Measurements from ENCODE around the gene GALK1. TPM values are rescaled to one million over a fixed set of nuclear protein-coding genes. Genes with fewer than 3 reads are reported as not detected.

The GALK1 gene
- total RNA-seq, 2 donors from 2014 or later, result 27.4 to 27.5 TPM

DNA sequence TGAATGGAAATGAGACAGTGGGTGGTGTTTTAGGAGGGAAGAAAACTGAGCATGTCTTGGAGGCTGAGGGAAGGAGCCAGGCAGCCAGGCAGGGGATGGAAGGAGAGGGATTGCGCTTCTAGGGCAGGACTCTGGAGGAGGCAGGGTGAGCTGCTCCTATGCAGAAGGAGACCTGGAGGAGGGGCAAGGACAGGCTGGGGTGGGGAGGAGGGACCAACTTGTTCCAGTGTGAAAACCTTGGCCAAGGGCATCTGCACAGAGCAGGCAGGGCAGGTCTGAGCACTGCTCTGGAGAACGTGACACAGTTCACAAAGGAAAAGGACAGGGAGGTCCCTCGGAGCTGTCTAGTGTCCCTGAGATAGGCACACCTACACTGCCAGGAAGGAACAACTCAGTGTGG, 5.5 kb downstream of the GALK1 start:
- intact Hi-C loops (cut with DNase I), result loop anchor here (5.0 kb wide), 1 partner anchor 87 kb away; no protein-coding TSS in a partner anchor
- TF ChIP-seq, protein P1, sequence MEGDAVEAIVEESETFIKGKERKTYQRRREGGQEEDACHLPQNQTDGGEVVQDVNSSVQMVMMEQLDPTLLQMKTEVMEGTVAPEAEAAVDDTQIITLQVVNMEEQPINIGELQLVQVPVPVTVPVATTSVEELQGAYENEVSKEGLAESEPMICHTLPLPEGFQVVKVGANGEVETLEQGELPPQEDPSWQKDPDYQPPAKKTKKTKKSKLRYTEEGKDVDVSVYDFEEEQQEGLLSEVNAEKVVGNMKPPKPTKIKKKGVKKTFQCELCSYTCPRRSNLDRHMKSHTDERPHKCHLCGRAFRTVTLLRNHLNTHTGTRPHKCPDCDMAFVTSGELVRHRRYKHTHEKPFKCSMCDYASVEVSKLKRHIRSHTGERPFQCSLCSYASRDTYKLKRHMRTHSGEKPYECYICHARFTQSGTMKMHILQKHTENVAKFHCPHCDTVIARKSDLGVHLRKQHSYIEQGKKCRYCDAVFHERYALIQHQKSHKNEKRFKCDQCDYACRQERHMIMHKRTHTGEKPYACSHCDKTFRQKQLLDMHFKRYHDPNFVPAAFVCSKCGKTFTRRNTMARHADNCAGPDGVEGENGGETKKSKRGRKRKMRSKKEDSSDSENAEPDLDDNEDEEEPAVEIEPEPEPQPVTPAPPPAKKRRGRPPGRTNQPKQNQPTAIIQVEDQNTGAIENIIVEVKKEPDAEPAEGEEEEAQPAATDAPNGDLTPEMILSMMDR (IDR thresholded peaks at IDR 0.05), result no peak
- no peak for TF ChIP-seq POLR2A (IDR thresholded peaks at IDR 0.05)
- Histone ChIP-seq H3K27me3 (no peaks in the 10 kb centered on the region), H3K36me3 (replicated peaks in 1 of 2; ENCODE audit: insufficient read depth in 1 of 2, low read depth in 2 of 2) (no peaks in the 10 kb centered on the region), H3K4me3 (no peak overlapping the region), H3K27ac (no peak overlapping the region), H3K9me3 (no peaks in the 10 kb centered on the region), H3K4me1 (peaks cover 15% of the 10 kb centered on the region)
- ATAC-seq, result no peak
- 45 to 70% methylated on average over 2 to 3 of the region's 3 CpGs for WGBS, 2 donors
- DNase-seq, result no peak

- ATAC-seq, result no peak
- DNase-seq, result no peak
- intact Hi-C loops (cut with DNase I), result loop anchor here (5.0 kb wide), 1 partner anchor 86 kb away; no protein-coding TSS in a partner anchor
- WGBS, 2 donors, result 92% methylated on average over 26 of the region's 41 CpGs; no CpG with 5 or more reads in 1 of the 2 donors
- no peaks in the 10 kb centered on the region for H3K36me3 ChIP-seq (replicated peaks in 1 of 2; ENCODE audit: insufficient read depth in 1 of 2, low read depth in 2 of 2)
- no peaks in the 10 kb centered on the region for H3K9me3 ChIP-seq
- H3K27me3 ChIP-seq, result no peaks in the 10 kb centered on the region
- TF ChIP-seq, protein P1 (IDR thresholded peaks at IDR 0.05), result no peak
- no peak for TF ChIP-seq POLR2A (IDR thresholded peaks at IDR 0.05)
- no peak overlapping the region for H3K27ac ChIP-seq
- peaks cover 15% of the 10 kb centered on the region for H3K4me1 ChIP-seq
- no peak overlapping the region for H3K4me3 ChIP-seq
These were observed 6.7 kb downstream of the GALK1 start for GRCh38 chr17:75758131-75758905.

DNA sequence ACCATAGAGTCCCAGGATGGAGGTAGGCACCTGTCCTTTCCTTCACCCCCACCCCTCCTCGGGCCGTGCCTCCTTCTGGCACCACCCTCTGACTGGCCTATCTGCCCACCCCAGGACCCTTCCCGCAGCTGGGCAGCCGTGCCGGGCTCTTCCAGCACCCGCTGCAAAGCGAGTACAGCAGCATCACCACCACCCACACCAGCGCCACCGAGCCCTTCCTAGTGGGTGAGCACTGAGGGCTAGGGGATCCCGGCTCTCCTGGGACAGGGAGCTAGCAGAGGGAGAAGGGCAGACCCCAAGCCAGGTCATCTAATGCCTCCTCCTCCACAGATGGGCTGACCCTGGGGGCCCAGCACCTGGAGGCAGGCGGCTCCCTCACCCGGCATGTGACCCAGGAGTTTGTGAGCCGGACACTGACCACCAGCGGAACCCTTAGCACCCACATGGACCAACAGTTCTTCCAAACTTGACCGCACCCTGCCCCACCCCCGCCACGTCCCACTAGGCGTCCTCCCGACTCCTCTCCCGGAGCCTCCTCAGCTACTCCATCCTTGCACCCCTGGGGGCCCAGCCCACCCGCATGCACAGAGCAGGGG, 7.8 kb downstream of the GALK1 start:
- no peak for TF ChIP-seq POLR2A (IDR thresholded peaks at IDR 0.05)
- TF ChIP-seq, protein P1 (IDR thresholded peaks at IDR 0.05), result no peak
- H3K27ac ChIP-seq, result no peak overlapping the region
- DNase-seq (no peak), ATAC-seq (no peak)
- H3K36me3 ChIP-seq (replicated peaks in 1 of 2; ENCODE audit: insufficient read depth in 1 of 2, low read depth in 2 of 2), result no peaks in the 10 kb centered on the region
- intact Hi-C loops (cut with DNase I), result loop anchor here (5.0 kb wide), 1 partner anchor 85 kb away; no protein-coding TSS in a partner anchor
- H3K4me3 ChIP-seq, result no peak overlapping the region
- H3K27me3 ChIP-seq, result no peaks in the 10 kb centered on the region
- WGBS, 2 donors, result 92 to 95% methylated on average over 7 to 19 of the region's 21 CpGs
- no peaks in the 10 kb centered on the region for H3K9me3 ChIP-seq
- peaks cover 14% of the 10 kb centered on the region for H3K4me1 ChIP-seq

DNA sequence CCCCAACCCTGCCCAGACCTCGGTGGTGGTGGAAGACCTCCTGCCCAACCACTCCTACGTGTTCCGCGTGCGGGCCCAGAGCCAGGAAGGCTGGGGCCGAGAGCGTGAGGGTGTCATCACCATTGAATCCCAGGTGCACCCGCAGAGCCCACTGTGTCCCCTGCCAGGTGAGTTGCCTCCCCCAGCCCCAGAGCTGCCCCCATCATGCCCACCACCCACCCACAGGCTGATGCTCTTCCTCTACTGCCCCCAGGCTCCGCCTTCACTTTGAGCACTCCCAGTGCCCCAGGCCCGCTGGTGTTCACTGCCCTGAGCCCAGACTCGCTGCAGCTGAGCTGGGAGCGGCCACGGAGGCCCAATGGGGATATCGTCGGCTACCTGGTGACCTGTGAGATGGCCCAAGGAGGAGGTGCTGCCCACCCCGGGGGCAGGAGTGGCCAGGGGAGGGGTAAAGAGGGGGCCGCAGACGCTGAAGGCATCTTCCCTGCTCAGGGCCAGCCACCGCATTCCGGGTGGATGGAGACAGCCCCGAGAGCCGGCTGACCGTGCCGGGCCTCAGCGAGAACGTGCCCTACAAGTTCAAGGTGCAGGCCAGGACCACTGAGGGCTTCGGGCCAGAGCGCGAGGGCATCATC, 8.4 kb downstream of the GALK1 start:
- no peak for ATAC-seq
- Histone ChIP-seq H3K4me3 (no peak overlapping the region), H3K4me1 (peaks cover 14% of the 10 kb centered on the region), H3K27me3 (no peaks in the 10 kb centered on the region), H3K27ac (no peak overlapping the region), H3K36me3 (replicated peaks in 1 of 2; ENCODE audit: insufficient read depth in 1 of 2, low read depth in 2 of 2) (no peaks in the 10 kb centered on the region), H3K9me3 (no peaks in the 10 kb centered on the region)
- DNase-seq, result no peak
- intact Hi-C loops (cut with DNase I), result loop anchor here (5.0 kb wide), 1 partner anchor 84 kb away; no protein-coding TSS in a partner anchor
- TF ChIP-seq, protein P1 (IDR thresholded peaks at IDR 0.05), result no peak
- no peak for TF ChIP-seq POLR2A (IDR thresholded peaks at IDR 0.05)
- 92 to 98% methylated on average over 9 to 26 of the region's 29 CpGs for WGBS, 2 donors
